ENCODE results near the gene TENM3.

DNA sequence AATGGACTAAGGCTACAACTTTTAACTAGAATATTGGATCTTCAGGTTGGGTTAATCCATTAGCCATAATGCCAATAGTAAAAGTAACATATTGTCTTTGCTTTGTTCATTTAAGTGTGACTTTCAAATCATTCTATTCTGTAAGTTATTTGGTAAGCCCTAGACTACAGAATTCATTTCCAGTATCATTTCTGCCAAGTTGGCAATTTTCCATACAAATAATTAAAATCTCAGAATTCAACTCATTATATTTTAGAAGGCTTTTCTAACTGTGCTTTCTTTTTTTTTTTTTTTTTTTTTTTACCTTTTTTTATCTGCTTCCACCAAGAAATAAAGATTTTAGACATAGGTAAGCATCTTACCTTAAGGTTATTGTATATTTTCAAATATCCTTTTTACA lies 500.6 kb downstream of the TENM3 start:
- no peak for TF ChIP-seq ZNF565 (CRISPR knock-in tag; conservative IDR thresholded peaks at IDR 0.05; ENCODE audit: low read depth)
- TF ChIP-seq TOX (CRISPR knock-in tag; IDR thresholded peaks at IDR 0.05; ENCODE audit: borderline replicate concordance), result no peak
- TF ChIP-seq ZNF70 (CRISPR knock-in tag; IDR thresholded peaks at IDR 0.05), result no peak
- no peak for TF ChIP-seq ZFP30 (CRISPR knock-in tag; IDR thresholded peaks at IDR 0.05)
- no peak for TF ChIP-seq ZC3H10 (CRISPR knock-in tag; IDR thresholded peaks at IDR 0.05)
- no peak for TF ChIP-seq ARNTL (CRISPR knock-in tag; IDR thresholded peaks at IDR 0.05; ENCODE audit: borderline replicate concordance, low read depth)
- TF ChIP-seq, protein P1, sequence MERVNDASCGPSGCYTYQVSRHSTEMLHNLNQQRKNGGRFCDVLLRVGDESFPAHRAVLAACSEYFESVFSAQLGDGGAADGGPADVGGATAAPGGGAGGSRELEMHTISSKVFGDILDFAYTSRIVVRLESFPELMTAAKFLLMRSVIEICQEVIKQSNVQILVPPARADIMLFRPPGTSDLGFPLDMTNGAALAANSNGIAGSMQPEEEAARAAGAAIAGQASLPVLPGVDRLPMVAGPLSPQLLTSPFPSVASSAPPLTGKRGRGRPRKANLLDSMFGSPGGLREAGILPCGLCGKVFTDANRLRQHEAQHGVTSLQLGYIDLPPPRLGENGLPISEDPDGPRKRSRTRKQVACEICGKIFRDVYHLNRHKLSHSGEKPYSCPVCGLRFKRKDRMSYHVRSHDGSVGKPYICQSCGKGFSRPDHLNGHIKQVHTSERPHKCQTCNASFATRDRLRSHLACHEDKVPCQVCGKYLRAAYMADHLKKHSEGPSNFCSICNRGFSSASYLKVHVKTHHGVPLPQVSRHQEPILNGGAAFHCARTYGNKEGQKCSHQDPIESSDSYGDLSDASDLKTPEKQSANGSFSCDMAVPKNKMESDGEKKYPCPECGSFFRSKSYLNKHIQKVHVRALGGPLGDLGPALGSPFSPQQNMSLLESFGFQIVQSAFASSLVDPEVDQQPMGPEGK (CRISPR knock-in tag; IDR thresholded peaks at IDR 0.05; ENCODE audit: borderline replicate concordance), result no peak
- TF ChIP-seq ESRRG (CRISPR knock-in tag; IDR thresholded peaks at IDR 0.05), result no peak
- TF ChIP-seq OSR1 (CRISPR knock-in tag; IDR thresholded peaks at IDR 0.05), result no peak
- TF ChIP-seq, protein P2, sequence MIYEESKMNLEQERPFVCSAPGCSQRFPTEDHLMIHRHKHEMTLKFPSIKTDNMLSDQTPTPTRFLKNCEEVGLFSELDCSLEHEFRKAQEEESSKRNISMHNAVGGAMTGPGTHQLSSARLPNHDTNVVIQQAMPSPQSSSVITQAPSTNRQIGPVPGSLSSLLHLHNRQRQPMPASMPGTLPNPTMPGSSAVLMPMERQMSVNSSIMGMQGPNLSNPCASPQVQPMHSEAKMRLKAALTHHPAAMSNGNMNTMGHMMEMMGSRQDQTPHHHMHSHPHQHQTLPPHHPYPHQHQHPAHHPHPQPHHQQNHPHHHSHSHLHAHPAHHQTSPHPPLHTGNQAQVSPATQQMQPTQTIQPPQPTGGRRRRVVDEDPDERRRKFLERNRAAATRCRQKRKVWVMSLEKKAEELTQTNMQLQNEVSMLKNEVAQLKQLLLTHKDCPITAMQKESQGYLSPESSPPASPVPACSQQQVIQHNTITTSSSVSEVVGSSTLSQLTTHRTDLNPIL (CRISPR knock-in tag; IDR thresholded peaks at IDR 0.05; ENCODE audit: low read depth), result no peak
- no peak for TF ChIP-seq TSHZ2 (CRISPR knock-in tag; IDR thresholded peaks at IDR 0.05)
- no peak for TF ChIP-seq ZNF8 (CRISPR knock-in tag; IDR thresholded peaks at IDR 0.05)
- TF ChIP-seq GLIS3 (CRISPR knock-in tag; IDR thresholded peaks at IDR 0.05), result no peak
- TF ChIP-seq RARB (CRISPR knock-in tag; IDR thresholded peaks at IDR 0.05), result no peak
